Astrocyte of the spinal cord (primary cell): ENCODE measurements around the gene PCSK5.

Source experiments
- DNase-seq: peaks from one replicate; pipeline ENCODE4 v3.0.0; 2011; ENCODE audit warnings: low read depth, low spot score
- H3K4me3 ChIP-seq: 2 replicates; pipeline ENCODE4 v1.5.1; 2011; ENCODE audit warnings: low read depth, mild to moderate bottlenecking, low read length, moderate library complexity
- in situ Hi-C: cut with HindIII; loops from 2 replicates; pipeline ENCODE4 v1.10.0; 2017; ENCODE audit warnings: low sequenced_read_pairs
- TF ChIP-seq, protein P1 (sequence below): IDR thresholded peaks from 2 replicates; pipeline ENCODE4 v1.5.1; 2012; ENCODE audit warnings: low read depth, mild to moderate bottlenecking, low read length, inconsistent platforms

The PCSK5 gene

GRCh38 chr9:76255781-76256455, 365.4 kb downstream of the PCSK5 start:
- H3K4me3 ChIP-seq, result no peak overlapping the region
- peak; percentile 87 for DNase-seq
- TF ChIP-seq, protein P1, sequence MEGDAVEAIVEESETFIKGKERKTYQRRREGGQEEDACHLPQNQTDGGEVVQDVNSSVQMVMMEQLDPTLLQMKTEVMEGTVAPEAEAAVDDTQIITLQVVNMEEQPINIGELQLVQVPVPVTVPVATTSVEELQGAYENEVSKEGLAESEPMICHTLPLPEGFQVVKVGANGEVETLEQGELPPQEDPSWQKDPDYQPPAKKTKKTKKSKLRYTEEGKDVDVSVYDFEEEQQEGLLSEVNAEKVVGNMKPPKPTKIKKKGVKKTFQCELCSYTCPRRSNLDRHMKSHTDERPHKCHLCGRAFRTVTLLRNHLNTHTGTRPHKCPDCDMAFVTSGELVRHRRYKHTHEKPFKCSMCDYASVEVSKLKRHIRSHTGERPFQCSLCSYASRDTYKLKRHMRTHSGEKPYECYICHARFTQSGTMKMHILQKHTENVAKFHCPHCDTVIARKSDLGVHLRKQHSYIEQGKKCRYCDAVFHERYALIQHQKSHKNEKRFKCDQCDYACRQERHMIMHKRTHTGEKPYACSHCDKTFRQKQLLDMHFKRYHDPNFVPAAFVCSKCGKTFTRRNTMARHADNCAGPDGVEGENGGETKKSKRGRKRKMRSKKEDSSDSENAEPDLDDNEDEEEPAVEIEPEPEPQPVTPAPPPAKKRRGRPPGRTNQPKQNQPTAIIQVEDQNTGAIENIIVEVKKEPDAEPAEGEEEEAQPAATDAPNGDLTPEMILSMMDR, result no peak
- in situ Hi-C loops, result no loop called here

GRCh38 chr9:76257311-76257710, 366.8 kb downstream of the PCSK5 start:
- in situ Hi-C loops, result no loop called here
- no peak for DNase-seq
- TF ChIP-seq, protein P1, result no peak
- no peak overlapping the region for H3K4me3 ChIP-seq

- TF ChIP-seq, protein P1, result no peak
- DNase-seq, result no peak
- in situ Hi-C loops, result no loop called here
- no peak overlapping the region for H3K4me3 ChIP-seq
Measured at GRCh38 chr9:76266649-76267283, 376.3 kb downstream of the PCSK5 start.

- in situ Hi-C loops, result no loop called here
- DNase-seq, result no peak
Measured at GRCh38 chr9:76267284-76267652, 376.8 kb downstream of the PCSK5 start.

DNA sequence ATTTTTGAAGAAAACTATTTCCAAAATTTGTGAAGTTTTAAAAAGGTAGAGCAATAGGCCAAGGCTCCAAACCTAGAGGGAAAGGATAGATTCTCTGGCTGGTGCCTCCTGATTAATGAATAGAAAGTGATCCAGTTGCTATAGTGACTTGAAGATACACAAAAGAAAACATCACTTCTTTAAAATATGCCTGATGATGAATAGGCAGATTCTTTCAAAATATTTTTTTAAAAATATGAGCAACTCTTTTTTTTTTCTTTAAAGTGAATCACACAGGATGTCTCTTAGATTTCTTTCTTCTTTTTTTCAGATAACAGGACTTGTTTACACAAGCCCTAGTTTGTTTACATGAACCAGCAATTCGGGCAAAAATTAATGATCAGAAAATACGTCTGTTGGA, 379.3 kb downstream of the PCSK5 start:
- TF ChIP-seq, protein P1, result no peak
- peak; percentile 45 for DNase-seq
- no peak overlapping the region for H3K4me3 ChIP-seq
- in situ Hi-C loops, result no loop called here

More at GRCh38 chr9:76267284-76267652, 376.8 kb downstream of the PCSK5 start:
- H3K4me3 ChIP-seq, result no peak overlapping the region
- TF ChIP-seq, protein P1, result no peak

- in situ Hi-C loops, result no loop called here
Measured at GRCh38 chr9:76271755-76272154, 381.3 kb downstream of the PCSK5 start.

More at GRCh38 chr9:76271755-76272154, 381.3 kb downstream of the PCSK5 start:
- no peak overlapping the region for H3K4me3 ChIP-seq
- peak; percentile 21 for DNase-seq
- TF ChIP-seq, protein P1, result no peak
